KBM-7 (cell line): ENCODE results near the gene AICDA.
A peak's percentile ranks its signal among the peaks of the same experiment; 100 is the strongest.
"Not testable (repeated sequence)": the region's sequence is repeated elsewhere in the genome, so short reads cannot be mapped to it uniquely, and the experiment has no call there.

ENCODE experiments used
- DNase-seq: peaks from one replicate; pipeline ENCODE4 v3.0.0-alpha.2; 2015
- in situ Hi-C: fragments of 300-500 bp; cut with MboI; formaldehyde crosslinking; loops from 2 replicates; pipeline ENCODE4 v1.14.3; 2020; ENCODE audit warnings: low sequenced_read_pairs, low pct_unique_long_range_greater_than_20kb, mixed read lengths

The AICDA gene

GRCh38 chr12:8624750-8625149, 12.1 kb upstream of the AICDA start:
- DNase-seq, in situ Hi-C loops: not testable (repeated sequence)

- in situ Hi-C loops, result no loop called here
- no peak for DNase-seq
These were observed 10.0 kb upstream of the AICDA start for GRCh38 chr12:8622646-8623045.

GRCh38 chr12:8615206-8615605, 2.5 kb upstream of the AICDA start:
- in situ Hi-C loops, result no loop called here
- DNase-seq, result no peak

GRCh38 chr12:8613881-8614280, 1.2 kb upstream of the AICDA start:
- in situ Hi-C loops, DNase-seq: not testable (repeated sequence)

- in situ Hi-C loops, result no loop called here
- DNase-seq, result peak; percentile 48
These were observed 3.5 kb downstream of the AICDA start for GRCh38 chr12:8609061-8609570.

GRCh38 chr12:8606890-8607289, 5.8 kb downstream of the AICDA start:
- in situ Hi-C loops, result no loop called here

GRCh38 chr12:8605057-8605456, 7.6 kb downstream of the AICDA start:
- no peak for DNase-seq
- in situ Hi-C loops, result no loop called here

More at GRCh38 chr12:8606890-8607289, 5.8 kb downstream of the AICDA start:
- no peak for DNase-seq

GRCh38 chr12:8603856-8604255, 8.8 kb downstream of the AICDA start:
- DNase-seq, result peak; percentile 7
- in situ Hi-C loops, result no loop called here

- DNase-seq, result no peak
- in situ Hi-C loops, result no loop called here
These were observed 9.4 kb downstream of the AICDA start for GRCh38 chr12:8603286-8603685.

- no peak for DNase-seq
- in situ Hi-C loops, result no loop called here
These were observed 16.1 kb downstream of the AICDA start for GRCh38 chr12:8596561-8596960.

- in situ Hi-C loops, result no loop called here
These were observed 18.6 kb downstream of the AICDA start for GRCh38 chr12:8594072-8594471.

GRCh38 chr12:8593246-8593645, 19.4 kb downstream of the AICDA start:
- DNase-seq, result no peak
- in situ Hi-C loops, result no loop called here

More at GRCh38 chr12:8594072-8594471, 18.6 kb downstream of the AICDA start:
- DNase-seq, result no peak

- in situ Hi-C loops, result no loop called here
- peak; percentile 43 for DNase-seq
These were observed 21.7 kb downstream of the AICDA start for GRCh38 chr12:8590842-8591545.

- no peak for DNase-seq
- in situ Hi-C loops, result no loop called here
These were observed 23.0 kb downstream of the AICDA start for GRCh38 chr12:8589679-8590078.

GRCh38 chr12:8584478-8584877, 28.2 kb downstream of the AICDA start:
- DNase-seq, in situ Hi-C loops: not testable (repeated sequence)

GRCh38 chr12:8584004-8584403, 28.7 kb downstream of the AICDA start:
- DNase-seq, result no peak
- in situ Hi-C loops, result no loop called here

GRCh38 chr12:8581098-8581784, 31.4 kb downstream of the AICDA start:
- in situ Hi-C loops, result no loop called here
- no peak for DNase-seq

- in situ Hi-C loops, result no loop called here
- DNase-seq, result no peak
These were observed 34.8 kb downstream of the AICDA start for GRCh38 chr12:8577879-8578278.

GRCh38 chr12:8572507-8572906, 40.2 kb downstream of the AICDA start:
- in situ Hi-C loops, result no loop called here
- peak; percentile 18 for DNase-seq

GRCh38 chr12:8566525-8566924, 46.1 kb downstream of the AICDA start:
- DNase-seq, result no peak
- in situ Hi-C loops, result no loop called here
